D721Med (cell line): ENCODE measurements around the gene DAAM2.

Source experiments
- DNase-seq: peaks from one replicate; pipeline ENCODE4 v3.0.0; 2011; ENCODE audit warnings: low spot score; ENCODE audit not compliant: insufficient read length
- FAIRE-seq: peaks from 2 replicates; lab custom pipeline; 2011; peaks lifted over from hg19 to GRCh38; lab: Jason Lieb, UNC
- CTCF ChIP-seq: IDR thresholded peaks from 2 replicates; pipeline ENCODE4 v1.5.1; 2012; ENCODE audit warnings: mild to moderate bottlenecking, control low read depth; ENCODE audit not compliant: insufficient read depth; ENCODE audit errors: missing control alignments

The DAAM2 gene

DNA sequence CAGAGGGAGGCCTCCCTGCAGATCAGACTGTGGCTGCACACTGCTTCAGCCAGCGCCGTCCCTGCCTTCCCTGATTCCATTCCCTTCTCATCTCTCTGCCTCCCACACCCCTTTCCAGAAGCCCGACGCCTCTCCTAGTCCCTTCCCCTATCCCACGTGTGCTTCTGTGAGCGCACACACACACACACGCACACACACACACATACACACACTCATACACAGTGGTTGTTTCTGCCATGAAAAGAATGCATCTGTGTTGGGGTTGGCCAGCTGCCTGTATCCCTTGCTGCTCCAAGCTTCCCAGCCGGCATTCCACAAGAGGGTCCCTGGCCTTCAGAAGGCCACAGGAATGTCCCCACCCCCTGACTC is 90.3 kb downstream of the DAAM2 start:
- FAIRE-seq, result no peak
- DNase-seq, result no peak
- no peak for TF ChIP-seq CTCF

DNA sequence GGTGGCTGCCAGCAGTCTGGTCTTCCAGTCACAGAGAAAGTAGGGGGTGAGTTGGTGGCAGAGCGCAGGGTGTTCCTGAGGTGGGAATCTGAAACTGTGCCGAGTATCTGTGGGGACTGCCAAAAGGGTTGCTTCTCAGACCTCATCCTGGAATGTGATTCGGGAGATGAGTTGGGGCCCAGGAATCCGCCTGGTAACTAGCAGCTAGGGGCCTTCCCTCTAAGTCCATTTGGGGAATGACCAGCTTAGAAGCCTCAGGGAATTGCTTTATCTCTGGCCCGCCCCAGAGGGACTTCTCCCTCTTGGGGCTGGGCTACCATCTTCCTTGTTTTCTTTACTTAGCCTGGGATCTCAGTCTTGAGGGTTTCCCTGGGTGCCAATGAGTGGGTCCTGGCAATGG is 92.5 kb downstream of the DAAM2 start:
- no peak for TF ChIP-seq CTCF
- FAIRE-seq (no peak), DNase-seq (no peak)

DNA sequence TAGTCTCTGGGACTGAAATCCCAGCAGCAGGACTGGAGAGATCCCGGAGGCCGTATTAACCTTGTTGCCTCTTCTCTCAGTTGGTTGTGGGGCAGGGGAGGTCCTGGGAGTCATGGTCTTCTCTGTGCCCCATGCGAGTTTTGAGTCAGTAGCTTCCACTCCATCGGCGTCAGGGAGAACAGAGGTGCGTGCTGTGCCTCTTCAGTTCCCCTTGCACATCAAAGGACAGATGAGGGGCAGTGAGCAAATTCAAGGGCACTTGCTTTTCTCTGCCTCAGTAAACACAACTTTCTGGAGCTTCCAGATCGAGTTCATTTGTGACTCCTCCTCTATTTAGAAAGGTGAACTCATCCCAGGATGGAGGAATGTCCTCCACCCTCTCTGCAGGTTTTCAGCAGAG is 93.5 kb downstream of the DAAM2 start:
- FAIRE-seq (no peak), DNase-seq (no peak)
- no peak for TF ChIP-seq CTCF

- DNase-seq, result no peak
- no peak for FAIRE-seq
- no peak for TF ChIP-seq CTCF
Observed at GRCh38 chr6:39886871-39887270, 94.7 kb downstream of the DAAM2 start.

DNA sequence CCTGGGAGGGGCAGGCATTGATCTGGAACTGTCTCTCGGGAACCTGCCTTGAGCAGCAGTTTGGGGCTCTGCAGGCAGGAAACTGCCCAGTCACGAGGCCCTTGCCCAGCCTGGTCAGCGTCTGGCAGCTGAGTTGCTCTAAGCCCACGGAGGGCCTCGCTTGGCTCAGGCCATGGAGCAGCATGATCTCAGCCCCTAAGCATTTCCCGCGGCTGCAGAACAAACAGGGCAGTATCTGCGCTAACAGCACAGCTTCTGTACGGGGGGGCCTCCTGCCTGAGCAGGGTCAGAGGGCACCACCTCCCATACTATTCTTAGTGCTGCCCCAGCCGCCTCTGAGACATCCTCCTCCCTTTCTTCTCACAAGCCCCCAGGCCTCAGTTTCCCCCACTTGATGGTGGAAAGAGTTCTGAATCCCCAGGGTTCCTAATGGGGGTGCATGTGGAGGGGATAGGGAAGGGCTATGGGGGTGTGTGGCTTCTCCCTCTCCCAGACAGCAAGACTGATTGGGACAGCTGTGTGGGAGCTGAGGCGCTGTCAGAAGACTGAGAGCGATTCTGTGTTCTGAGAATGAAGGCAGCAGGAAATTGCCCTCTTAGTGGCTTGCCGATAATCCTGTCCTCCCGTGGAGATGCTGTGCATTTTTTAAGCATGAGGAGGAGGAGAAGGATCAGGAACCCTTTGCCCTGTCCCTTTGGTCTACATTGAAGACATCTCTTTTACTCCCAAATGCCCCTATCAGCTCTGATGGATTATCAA is 95.7 kb downstream of the DAAM2 start:
- DNase-seq, result no peak
- no peak for TF ChIP-seq CTCF
- FAIRE-seq, result no peak

GRCh38 chr6:39889229-39889628 is 97.1 kb downstream of the DAAM2 start:
- TF ChIP-seq CTCF, result no peak
- DNase-seq, result no peak
- FAIRE-seq, result no peak

- no peak for TF ChIP-seq CTCF
- DNase-seq, result no peak
- no peak for FAIRE-seq
Observed at GRCh38 chr6:39891353-39891752, 99.2 kb downstream of the DAAM2 start.
